Measurements from ENCODE around the gene ABR. TPM values are rescaled to one million over a fixed set of nuclear protein-coding genes. Genes with fewer than 3 reads are reported as not detected.

Gene ABR
- total and polyA plus RNA-seq, 4 donors = 41.8 to 172 (median 120) TPM

DNA sequence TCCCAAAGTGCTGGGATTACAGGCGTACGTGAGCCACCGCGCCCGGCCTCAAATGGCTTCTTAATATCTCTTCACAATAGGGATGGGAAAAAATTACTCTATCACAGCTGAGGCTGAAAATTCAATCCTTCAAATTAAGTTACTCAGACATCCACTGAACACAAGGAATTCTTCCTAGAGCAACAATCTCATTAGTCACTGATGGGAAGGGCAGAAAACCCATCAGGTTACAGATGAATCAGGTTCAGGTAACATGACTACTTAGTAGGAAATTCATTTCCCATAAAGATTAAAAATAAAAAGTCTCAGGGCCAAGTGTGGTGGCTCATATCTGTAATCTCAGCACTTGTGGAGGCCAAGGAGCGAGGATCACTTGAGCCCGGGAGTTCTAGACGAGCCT lies 42.5 kb upstream of the ABR start:
- intact Hi-C loops (cut with DNase I) = no loop called here
- Histone ChIP-seq H3K27ac (ENCODE audit: low read depth in 1 of 2, low read length in 2 of 2) (no peak overlapping the region), H3K4me1 (ENCODE audit: control insufficient read depth in 1 of 2, insufficient read depth in 2 of 2, low read length in 2 of 2) (no peaks in the 10 kb centered on the region), H3K36me3 (ENCODE audit: control insufficient read depth in 1 of 2, insufficient read depth in 2 of 2, low read length in 1 of 2) (no peaks in the 10 kb centered on the region), H3K4me3 (ENCODE audit: low read length in 2 of 2) (no peak overlapping the region), H3K27me3 (ENCODE audit: control insufficient read depth in 1 of 2, insufficient read depth in 2 of 2, low read length in 1 of 2) (no peaks in the 10 kb centered on the region), H3K9me3 (ENCODE audit: control insufficient read depth, low read length) (no peaks in the 10 kb centered on the region)
- no peak for ATAC-seq (ENCODE audit: low FRiP score)
- DNase-seq = no peak
- WGBS, 2 donors = 95 to 96% methylated on average over 8 of the region's 8 CpGs

DNA sequence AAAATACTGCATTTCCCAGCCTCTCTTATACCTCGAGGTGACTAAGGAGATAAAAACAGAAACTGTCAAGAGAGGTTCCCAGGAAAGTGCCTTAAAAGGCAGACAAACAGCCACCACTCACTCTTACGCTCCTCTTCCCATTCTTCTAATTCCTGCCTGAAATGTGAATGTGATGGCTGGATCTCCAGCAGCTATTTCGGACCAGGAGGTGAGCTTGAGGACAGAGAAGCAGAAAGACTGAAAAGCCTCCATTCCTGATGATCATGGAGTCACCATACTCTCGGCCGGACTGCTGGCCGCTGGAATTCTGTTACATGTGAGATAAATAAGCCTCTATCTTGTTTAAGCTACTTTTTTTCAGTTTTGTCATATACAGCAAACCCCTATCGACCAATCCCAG lies 41.4 kb upstream of the ABR start:
- WGBS, 2 donors = 92 to 93% methylated on average over 7 of the region's 7 CpGs
- DNase-seq = no peak
- H3K4me1 ChIP-seq (ENCODE audit: control insufficient read depth in 1 of 2, insufficient read depth in 2 of 2, low read length in 2 of 2) = no peaks in the 10 kb centered on the region
- no peaks in the 10 kb centered on the region for H3K36me3 ChIP-seq (ENCODE audit: control insufficient read depth in 1 of 2, insufficient read depth in 2 of 2, low read length in 1 of 2)
- H3K4me3 ChIP-seq (ENCODE audit: low read length in 2 of 2) = no peak overlapping the region
- intact Hi-C loops (cut with DNase I) = no loop called here
- no peaks in the 10 kb centered on the region for H3K27me3 ChIP-seq (ENCODE audit: control insufficient read depth in 1 of 2, insufficient read depth in 2 of 2, low read length in 1 of 2)
- H3K27ac ChIP-seq (ENCODE audit: low read depth in 1 of 2, low read length in 2 of 2) = no peak overlapping the region
- H3K9me3 ChIP-seq (ENCODE audit: control insufficient read depth, low read length) = no peaks in the 10 kb centered on the region
- ATAC-seq (ENCODE audit: low FRiP score) = no peak

DNA sequence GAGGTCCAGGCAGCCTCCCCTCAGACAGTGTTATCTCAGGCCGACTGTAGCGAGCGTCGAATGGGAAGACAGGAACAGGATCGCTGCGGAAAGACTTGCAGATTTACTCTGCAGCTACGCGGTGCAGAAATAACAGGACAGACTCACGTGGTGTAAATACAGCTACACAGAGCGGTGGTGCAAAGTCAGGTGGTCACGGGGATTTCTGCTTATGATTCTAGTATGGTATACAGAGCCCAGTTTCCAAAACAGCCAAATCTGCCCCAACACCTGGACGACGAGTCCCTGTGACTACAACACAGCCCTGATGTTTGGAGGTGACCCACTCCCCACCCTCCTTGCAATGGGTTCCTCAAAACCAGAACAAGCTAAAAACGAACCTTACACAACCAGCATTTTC lies 40.6 kb upstream of the ABR start:
- DNase-seq (no peak), ATAC-seq (ENCODE audit: low FRiP score) (no peak)
- intact Hi-C loops (cut with DNase I) = no loop called here
- Histone ChIP-seq H3K27me3 (ENCODE audit: control insufficient read depth in 1 of 2, insufficient read depth in 2 of 2, low read length in 1 of 2) (no peaks in the 10 kb centered on the region), H3K27ac (ENCODE audit: low read depth in 1 of 2, low read length in 2 of 2) (no peak overlapping the region), H3K36me3 (ENCODE audit: control insufficient read depth in 1 of 2, insufficient read depth in 2 of 2, low read length in 1 of 2) (no peaks in the 10 kb centered on the region), H3K4me3 (ENCODE audit: low read length in 2 of 2) (no peak overlapping the region), H3K4me1 (ENCODE audit: control insufficient read depth in 1 of 2, insufficient read depth in 2 of 2, low read length in 2 of 2) (no peaks in the 10 kb centered on the region), H3K9me3 (ENCODE audit: control insufficient read depth, low read length) (no peaks in the 10 kb centered on the region)
- 68 to 71% methylated on average over 14 of the region's 14 CpGs for WGBS, 2 donors

DNA sequence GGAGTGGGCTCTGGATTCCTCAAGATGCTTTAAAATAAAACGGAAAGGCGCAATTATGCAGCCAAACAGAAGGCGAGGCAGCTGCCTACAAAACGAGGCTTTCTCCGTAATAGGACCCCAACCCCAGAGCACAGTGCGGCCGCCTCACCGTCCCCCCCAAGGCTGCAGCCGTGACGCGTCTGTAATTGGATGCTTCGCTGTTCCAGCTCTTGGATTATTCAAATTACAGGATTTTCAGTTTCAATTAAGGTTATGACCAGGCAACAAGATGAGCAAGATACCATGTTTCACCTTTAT lies 37.3 kb upstream of the ABR start:
- 80 to 83% methylated on average over 12 of the region's 12 CpGs for WGBS, 2 donors
- ATAC-seq (ENCODE audit: low FRiP score) = no peak
- Histone ChIP-seq H3K4me3 (ENCODE audit: low read length in 2 of 2) (no peak overlapping the region), H3K27ac (ENCODE audit: low read depth in 1 of 2, low read length in 2 of 2) (no peak overlapping the region), H3K9me3 (ENCODE audit: control insufficient read depth, low read length) (no peaks in the 10 kb centered on the region), H3K4me1 (ENCODE audit: control insufficient read depth in 1 of 2, insufficient read depth in 2 of 2, low read length in 2 of 2) (no peaks in the 10 kb centered on the region), H3K27me3 (ENCODE audit: control insufficient read depth in 1 of 2, insufficient read depth in 2 of 2, low read length in 1 of 2) (no peaks in the 10 kb centered on the region), H3K36me3 (ENCODE audit: control insufficient read depth in 1 of 2, insufficient read depth in 2 of 2, low read length in 1 of 2) (no peaks in the 10 kb centered on the region)
- DNase-seq = no peak
- intact Hi-C loops (cut with DNase I) = no loop called here

DNA sequence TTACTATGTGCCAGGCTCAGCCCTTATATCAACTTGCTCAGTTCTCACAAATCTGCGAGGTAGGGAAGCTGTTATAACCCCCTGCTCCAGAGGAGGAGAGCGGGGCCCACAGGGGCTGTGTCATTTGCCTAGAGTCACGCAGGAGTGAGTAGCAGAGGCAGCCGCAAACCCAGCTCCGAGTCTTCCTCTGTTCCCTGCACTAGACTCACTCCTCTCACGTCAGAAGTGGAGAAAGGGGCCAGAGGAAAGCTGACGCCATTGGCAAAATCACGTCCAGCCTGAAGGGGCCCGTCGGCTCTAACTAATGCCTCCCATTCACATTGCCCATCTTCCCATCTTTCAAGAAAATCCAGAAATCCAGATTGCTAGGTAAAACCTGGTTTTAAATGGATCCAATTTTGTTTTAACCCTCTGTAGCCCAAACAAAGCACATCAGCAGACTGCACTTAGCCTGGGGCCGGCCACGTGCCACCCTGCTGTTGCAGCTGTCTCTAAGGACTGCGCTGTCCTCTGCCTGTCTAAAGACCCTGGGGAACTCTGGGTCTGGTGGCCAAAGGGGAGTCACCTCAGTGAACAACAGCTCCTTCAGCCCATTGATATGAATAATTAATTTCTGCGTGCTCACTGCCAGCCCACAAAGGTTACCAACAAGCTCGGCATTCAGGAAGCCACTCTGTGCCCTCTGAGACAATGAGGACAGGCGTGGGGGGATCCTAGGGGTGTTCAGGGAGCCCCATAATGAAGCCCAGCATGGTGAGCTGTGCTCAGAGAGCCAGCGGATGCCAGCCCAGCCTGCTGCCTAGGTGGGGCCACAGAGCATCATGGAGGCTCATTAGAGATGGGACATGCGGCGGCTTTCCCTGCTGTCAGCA lies 36.7 kb upstream of the ABR start:
- intact Hi-C loops (cut with DNase I) = no loop called here
- no peak overlapping the region for H3K4me3 ChIP-seq (ENCODE audit: low read length in 2 of 2)
- 82 to 84% methylated on average over 19 of the region's 19 CpGs for WGBS, 2 donors

DNA sequence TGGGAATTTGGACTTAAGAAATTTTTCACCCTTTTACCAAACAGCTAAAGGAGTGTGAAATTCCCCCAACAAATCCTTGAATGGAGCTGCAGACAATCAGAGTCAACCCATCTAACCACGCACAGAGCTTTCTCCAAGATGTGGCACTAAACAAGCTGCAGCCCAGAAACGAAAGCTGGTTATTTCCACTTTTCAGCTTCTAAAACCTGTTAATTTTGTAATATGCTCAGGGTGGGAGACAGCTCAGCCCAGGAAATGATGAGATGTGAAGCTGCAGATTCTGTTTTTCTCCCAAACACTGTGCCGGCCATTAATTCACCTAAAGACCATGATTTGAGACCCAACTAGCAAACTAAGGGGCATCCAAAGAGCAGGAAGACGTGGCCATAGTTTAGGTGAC lies 33.2 kb upstream of the ABR start:
- Histone ChIP-seq H3K4me3 (ENCODE audit: low read length in 2 of 2) (no peak overlapping the region), H3K27me3 (ENCODE audit: control insufficient read depth in 1 of 2, insufficient read depth in 2 of 2, low read length in 1 of 2) (no peaks in the 10 kb centered on the region), H3K27ac (ENCODE audit: low read depth in 1 of 2, low read length in 2 of 2) (no peak overlapping the region), H3K36me3 (ENCODE audit: control insufficient read depth in 1 of 2, insufficient read depth in 2 of 2, low read length in 1 of 2) (no peaks in the 10 kb centered on the region), H3K9me3 (ENCODE audit: control insufficient read depth, low read length) (no peaks in the 10 kb centered on the region), H3K4me1 (ENCODE audit: control insufficient read depth in 1 of 2, insufficient read depth in 2 of 2, low read length in 2 of 2) (no peaks in the 10 kb centered on the region)
- DNase-seq = no peak
- intact Hi-C loops (cut with DNase I) = no loop called here
- 64 to 65% methylated on average over 4 of the region's 4 CpGs for WGBS, 2 donors
- no peak for ATAC-seq (ENCODE audit: low FRiP score)

More for the DNA sequence above, 36.7 kb upstream of the ABR start:
- Histone ChIP-seq H3K36me3 (ENCODE audit: control insufficient read depth in 1 of 2, insufficient read depth in 2 of 2, low read length in 1 of 2) (no peaks in the 10 kb centered on the region), H3K27ac (ENCODE audit: low read depth in 1 of 2, low read length in 2 of 2) (no peak overlapping the region), H3K4me1 (ENCODE audit: control insufficient read depth in 1 of 2, insufficient read depth in 2 of 2, low read length in 2 of 2) (no peaks in the 10 kb centered on the region), H3K27me3 (ENCODE audit: control insufficient read depth in 1 of 2, insufficient read depth in 2 of 2, low read length in 1 of 2) (no peaks in the 10 kb centered on the region), H3K9me3 (ENCODE audit: control insufficient read depth, low read length) (no peaks in the 10 kb centered on the region)
- ATAC-seq (ENCODE audit: low FRiP score) (no peak), DNase-seq (no peak)

DNA sequence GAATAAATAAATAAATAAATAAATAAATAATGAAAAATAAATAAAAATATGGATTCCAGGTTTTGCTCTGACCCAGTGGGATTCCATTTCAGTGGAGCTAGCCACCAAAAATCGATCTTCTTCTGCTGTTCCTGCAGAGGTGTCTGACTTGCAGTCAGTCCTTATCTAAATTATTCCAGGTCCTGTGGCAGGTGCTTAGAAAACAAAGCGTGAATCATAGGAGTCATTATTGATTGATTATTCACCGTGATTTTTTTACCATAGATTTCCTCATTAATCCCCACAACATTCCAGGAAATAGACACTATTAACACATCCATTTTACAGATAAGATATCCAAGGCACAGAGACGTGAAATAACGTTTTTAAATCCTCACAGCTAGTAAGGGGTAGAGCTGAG lies 31.5 kb upstream of the ABR start:
- no peaks in the 10 kb centered on the region for H3K4me1 ChIP-seq (ENCODE audit: control insufficient read depth in 1 of 2, insufficient read depth in 2 of 2, low read length in 2 of 2)
- no peaks in the 10 kb centered on the region for H3K27me3 ChIP-seq (ENCODE audit: control insufficient read depth in 1 of 2, insufficient read depth in 2 of 2, low read length in 1 of 2)
- no peaks in the 10 kb centered on the region for H3K9me3 ChIP-seq (ENCODE audit: control insufficient read depth, low read length)
- DNase-seq = no peak
- 76 to 86% methylated on average over 5 of the region's 5 CpGs for WGBS, 2 donors
- no peak overlapping the region for H3K27ac ChIP-seq (ENCODE audit: low read depth in 1 of 2, low read length in 2 of 2)
- no peak overlapping the region for H3K4me3 ChIP-seq (ENCODE audit: low read length in 2 of 2)
- H3K36me3 ChIP-seq (ENCODE audit: control insufficient read depth in 1 of 2, insufficient read depth in 2 of 2, low read length in 1 of 2) = no peaks in the 10 kb centered on the region
- intact Hi-C loops (cut with DNase I) = no loop called here
- no peak for ATAC-seq (ENCODE audit: low FRiP score)

DNA sequence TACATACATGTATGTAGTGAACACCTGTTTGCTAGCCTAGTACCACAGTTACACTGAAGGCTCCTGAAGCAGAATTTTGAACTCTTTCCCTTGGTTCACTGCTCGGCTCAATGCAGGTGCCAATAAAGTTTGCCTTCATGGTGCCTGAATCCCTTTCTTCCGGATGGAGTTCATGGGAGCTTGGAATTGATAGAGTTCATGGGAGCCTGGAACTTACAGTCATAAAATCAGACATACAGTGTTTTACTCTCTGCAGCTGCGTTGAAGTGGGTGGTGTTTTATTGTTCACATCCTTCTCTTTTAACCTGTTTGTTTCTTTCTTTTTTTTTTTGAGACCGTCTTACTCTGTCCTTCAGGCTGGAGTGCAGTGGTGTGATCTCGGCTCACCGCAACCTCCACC lies 29.2 kb upstream of the ABR start:
- DNase-seq (no peak), ATAC-seq (ENCODE audit: low FRiP score) (no peak)
- Histone ChIP-seq H3K4me3 (ENCODE audit: low read length in 2 of 2) (no peak overlapping the region), H3K4me1 (ENCODE audit: control insufficient read depth in 1 of 2, insufficient read depth in 2 of 2, low read length in 2 of 2) (no peaks in the 10 kb centered on the region), H3K36me3 (ENCODE audit: control insufficient read depth in 1 of 2, insufficient read depth in 2 of 2, low read length in 1 of 2) (no peaks in the 10 kb centered on the region), H3K27me3 (ENCODE audit: control insufficient read depth in 1 of 2, insufficient read depth in 2 of 2, low read length in 1 of 2) (no peaks in the 10 kb centered on the region), H3K9me3 (ENCODE audit: control insufficient read depth, low read length) (no peaks in the 10 kb centered on the region), H3K27ac (ENCODE audit: low read depth in 1 of 2, low read length in 2 of 2) (no peak overlapping the region)
- 85 to 89% methylated on average over 6 of the region's 6 CpGs for WGBS, 2 donors
- intact Hi-C loops (cut with DNase I) = no loop called here

DNA sequence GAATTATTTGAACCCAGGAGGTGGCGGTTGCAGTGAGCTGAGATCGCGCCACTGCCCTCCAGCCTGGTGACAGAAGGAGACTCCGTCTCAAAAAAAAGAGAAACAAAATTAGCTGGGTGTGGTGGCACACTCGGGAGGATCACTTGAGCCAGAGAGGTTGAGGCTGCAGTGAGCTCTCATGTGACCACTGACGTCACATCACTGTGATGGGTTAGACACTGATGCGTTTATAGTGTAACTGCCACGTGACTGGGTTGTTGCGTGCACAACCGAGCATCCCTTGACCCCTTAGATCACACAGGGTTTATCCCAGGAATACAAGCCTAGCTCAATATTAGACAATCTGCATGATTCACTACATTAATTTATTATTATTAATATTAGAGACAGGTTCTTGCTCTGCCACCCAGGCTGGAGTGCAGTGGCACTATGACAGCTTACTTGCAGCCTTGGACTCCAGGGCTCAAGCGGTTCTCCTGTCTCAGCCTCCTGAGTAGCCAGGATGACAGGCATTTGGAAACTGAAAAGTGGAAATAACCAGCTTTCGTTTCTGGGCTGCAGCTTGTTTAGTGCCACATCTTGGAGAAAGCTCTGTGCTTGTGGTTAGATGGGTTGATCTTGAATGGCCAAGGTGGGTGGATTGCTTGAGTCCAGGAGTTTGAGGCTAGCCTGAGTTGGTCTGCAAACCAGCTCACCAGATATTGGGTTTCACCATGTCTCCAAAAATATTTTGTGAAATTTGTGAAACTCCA lies 26.4 kb upstream of the ABR start:
- DNase-seq (peak in 1 of 2 donors; percentile 69), ATAC-seq (ENCODE audit: low FRiP score) (no peak)
- intact Hi-C loops (cut with DNase I) = no loop called here
- Histone ChIP-seq H3K4me1 (ENCODE audit: control insufficient read depth in 1 of 2, insufficient read depth in 2 of 2, low read length in 2 of 2) (no peaks in the 10 kb centered on the region), H3K27me3 (ENCODE audit: control insufficient read depth in 1 of 2, insufficient read depth in 2 of 2, low read length in 1 of 2) (no peaks in the 10 kb centered on the region), H3K4me3 (ENCODE audit: low read length in 2 of 2) (no peak overlapping the region), H3K27ac (ENCODE audit: low read depth in 1 of 2, low read length in 2 of 2) (no peak overlapping the region), H3K9me3 (ENCODE audit: control insufficient read depth, low read length) (no peaks in the 10 kb centered on the region), H3K36me3 (ENCODE audit: control insufficient read depth in 1 of 2, insufficient read depth in 2 of 2, low read length in 1 of 2) (no peaks in the 10 kb centered on the region)
- WGBS, 2 donors = 85% methylated on average over 12 of the region's 12 CpGs
